Mammary epithelial cell (primary cell): ENCODE data around the gene SPEM3.

Experiments used
- EZH2 ChIP-seq: IDR thresholded peaks from 2 replicates; pipeline ENCODE4 v1.6.1; 2012; ENCODE audit warnings: low read length, inconsistent platforms, borderline replicate concordance
- TF ChIP-seq, protein P1 (sequence below), 2 donors: IDR thresholded peaks in 1 of 2; conservative IDR thresholded peaks in 1 of 2; 2 replicates each; pipeline ENCODE4 v1.5.1; 2011 to 2012; ENCODE audit warnings: inconsistent platforms in 2 of 2, low read length in 2 of 2, mild to moderate bottlenecking in 2 of 2, control low read depth in 1 of 2, low read depth in 1 of 2; ENCODE audit not compliant: insufficient read depth in 1 of 2; ENCODE audit errors: extremely low read depth in 1 of 2

DNA sequence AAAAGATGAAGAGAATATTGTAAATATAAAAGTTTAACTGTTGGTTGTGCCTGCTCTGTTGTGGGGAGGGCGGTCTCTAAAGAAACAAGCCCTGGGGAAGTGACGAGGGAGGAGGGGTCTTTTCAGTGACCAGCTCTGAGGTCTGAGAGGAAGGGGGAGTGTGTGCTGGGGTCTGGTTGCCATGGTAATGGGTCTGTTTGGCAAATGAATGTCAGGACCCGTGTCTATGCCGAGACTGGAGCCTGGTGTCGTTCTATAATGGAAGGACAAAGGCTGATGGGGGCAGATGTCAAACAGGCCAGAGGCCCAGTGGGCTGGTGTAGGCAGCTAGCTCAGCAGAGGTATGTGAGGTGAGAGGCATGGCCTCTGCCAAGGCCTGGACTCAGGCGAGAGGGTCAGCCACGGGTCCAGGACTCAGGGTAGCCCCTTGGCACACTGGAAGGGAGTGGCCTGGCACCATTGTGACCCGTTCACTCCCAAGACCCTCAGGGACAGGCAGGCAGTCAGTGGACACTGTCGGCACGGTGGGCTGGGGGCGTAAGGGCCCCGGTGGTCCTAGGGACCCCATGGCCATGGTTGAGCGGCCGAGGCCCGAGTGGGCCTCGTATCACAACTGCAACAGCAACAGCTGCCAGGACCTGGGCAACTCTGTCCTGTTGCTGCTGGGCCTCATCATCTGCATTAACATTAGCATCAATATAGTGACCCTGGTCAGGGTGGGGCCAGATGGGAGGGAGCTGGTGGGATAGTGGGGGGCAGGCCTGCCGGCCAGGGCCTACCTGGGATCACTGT, 8.6 kb upstream of the SPEM3 start, which contains the start of gene SPEM1:
- TF ChIP-seq, protein P1, sequence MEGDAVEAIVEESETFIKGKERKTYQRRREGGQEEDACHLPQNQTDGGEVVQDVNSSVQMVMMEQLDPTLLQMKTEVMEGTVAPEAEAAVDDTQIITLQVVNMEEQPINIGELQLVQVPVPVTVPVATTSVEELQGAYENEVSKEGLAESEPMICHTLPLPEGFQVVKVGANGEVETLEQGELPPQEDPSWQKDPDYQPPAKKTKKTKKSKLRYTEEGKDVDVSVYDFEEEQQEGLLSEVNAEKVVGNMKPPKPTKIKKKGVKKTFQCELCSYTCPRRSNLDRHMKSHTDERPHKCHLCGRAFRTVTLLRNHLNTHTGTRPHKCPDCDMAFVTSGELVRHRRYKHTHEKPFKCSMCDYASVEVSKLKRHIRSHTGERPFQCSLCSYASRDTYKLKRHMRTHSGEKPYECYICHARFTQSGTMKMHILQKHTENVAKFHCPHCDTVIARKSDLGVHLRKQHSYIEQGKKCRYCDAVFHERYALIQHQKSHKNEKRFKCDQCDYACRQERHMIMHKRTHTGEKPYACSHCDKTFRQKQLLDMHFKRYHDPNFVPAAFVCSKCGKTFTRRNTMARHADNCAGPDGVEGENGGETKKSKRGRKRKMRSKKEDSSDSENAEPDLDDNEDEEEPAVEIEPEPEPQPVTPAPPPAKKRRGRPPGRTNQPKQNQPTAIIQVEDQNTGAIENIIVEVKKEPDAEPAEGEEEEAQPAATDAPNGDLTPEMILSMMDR (conservative IDR thresholded peaks at IDR 0.05 in 1 of 2, IDR thresholded peaks at IDR 0.05 in 1 of 2; ENCODE audit: extremely low read depth in 1 of 2, insufficient read depth in 1 of 2, low read depth in 1 of 2, low read length in 2 of 2) = no peak
- no peak for TF ChIP-seq EZH2
